ENCODE data around the gene SERTAD1. TPM values are rescaled to one million over a fixed set of nuclear protein-coding genes. Genes with fewer than 3 reads are reported as not detected.

Gene SERTAD1
- polyA plus RNA-seq, 1 of the 3 experiments (the other 2 are of a cell fraction), result 10.4 TPM

- TF ChIP-seq NRF1 (IDR thresholded peaks at IDR 0.05; ENCODE audit: low read depth, low read length) (no peak), MXI1 (IDR thresholded peaks at IDR 0.05; ENCODE audit: low read depth, low read length) (no peak), USF2 (IDR thresholded peaks at IDR 0.05; ENCODE audit: borderline replicate concordance, low read depth, low read length) (no peak), RAD21 (IDR thresholded peaks at IDR 0.05; ENCODE audit: low read length) (no peak), ELF1 (IDR thresholded peaks at IDR 0.05) (no peak), FOXJ3 (CRISPR knock-in tag; IDR thresholded peaks at IDR 0.05) (no peak), NFIC (IDR thresholded peaks at IDR 0.05; ENCODE audit: borderline replicate concordance) (no peak), FOSL2 (IDR thresholded peaks at IDR 0.05; ENCODE audit: borderline replicate concordance, low read depth) (no peak), JUND (IDR thresholded peaks at IDR 0.05) (no peak)
Observed at GRCh38 chr19:40374084-40374483, 51.7 kb downstream of the SERTAD1 start (continued).

GRCh38 chr19:40371802-40372122 is 54.0 kb downstream of the SERTAD1 start:
- ChIA-PET CTCF (interaction anchor here (0.9 kb wide), 1 partner anchor 49 kb away, joined by 4 read pairs; no protein-coding TSS in a partner anchor), POLR2A (interaction anchor here (0.7 kb wide), 1 partner anchor 8 kb away, joined by 4 read pairs; no protein-coding TSS in a partner anchor)
- TF ChIP-seq YY1 (IDR thresholded peaks at IDR 0.05; ENCODE audit: low read depth) (no peak), TEAD4 (IDR thresholded peaks at IDR 0.05; ENCODE audit: borderline replicate concordance, insufficient read depth) (no peak), FOXM1 (IDR thresholded peaks at IDR 0.05; ENCODE audit: low read depth) (no peak), FOSL2 (IDR thresholded peaks at IDR 0.05; ENCODE audit: borderline replicate concordance, low read depth) (no peak), RCOR1 (IDR thresholded peaks at IDR 0.05; ENCODE audit: low read length) (no peak)
- Histone ChIP-seq H2AFZ (ENCODE audit: low read depth) (no peak overlapping the region), H3K27me3 (ENCODE audit: insufficient read depth) (no peaks in the 10 kb centered on the region), H3K27ac (ENCODE audit: low read depth in 2 of 2, low read length in 1 of 2) (no peak overlapping the region), H3K9ac (no peak overlapping the region), H3K9me2 (no peaks in the 10 kb centered on the region), H4K20me1 (ENCODE audit: insufficient read depth) (no peaks in the 10 kb centered on the region), H3K4me1 (ENCODE audit: control insufficient read depth in 1 of 2, insufficient read depth in 2 of 2, low read depth in 1 of 2, low read length in 1 of 2) (peaks cover 0 to 3% of the 10 kb centered on the region in 2 experiments; a peak in 1 of 4 replicates), H3K36me3 (replicated peaks in 1 of 2; ENCODE audit: control insufficient read depth in 1 of 2, insufficient read depth in 2 of 2, low read length in 1 of 2) (peaks cover 22 to 25% of the 10 kb centered on the region in 2 experiments), H3F3A (replicated peaks; ENCODE audit: insufficient read depth) (no peaks in the 10 kb centered on the region), H3K9me3 (no peaks in the 10 kb centered on the region), H3K4me2 (no peak overlapping the region), H3K79me2 (ENCODE audit: insufficient read depth) (no peaks in the 10 kb centered on the region), H3K4me3 (ENCODE audit: low read depth in 2 of 2, low read length in 1 of 2) (no peak overlapping the region)
- WGBS (ENCODE audit: low lambda C conversion rate), result 100% methylated on average over 4 of the region's 5 CpGs
- DNase-seq, result no peak

Small RNAs within 50 kb of the gene (small RNA-seq; reads per million reads assigned to genes)
- 0 reads per million in 7 experiments for gene RF00017

Other genes starting within 250 kb of the SERTAD1 start
- gene MAP3K10, start 234.6 kb downstream of the SERTAD1 start, polyA plus RNA-seq (2012; rRNA removed), result 10.7 and 11.9 TPM in 2 replicates
- gene TTC9B, start 207.6 kb downstream of the SERTAD1 start, polyA plus RNA-seq (2012; rRNA removed), result 0.30 and 0.52 TPM in 2 replicates
- 0.08 and 0.21 TPM in 2 replicates for gene CCNP, start 199.3 kb downstream of the SERTAD1 start, polyA plus RNA-seq (2012; rRNA removed)
- 99.8 and 107 TPM in 2 replicates for gene AKT2, start 140.6 kb downstream of the SERTAD1 start, polyA plus RNA-seq (2012; rRNA removed)
- 13.9 and 17.2 TPM in 2 replicates for gene C19orf47, start 77.6 kb downstream of the SERTAD1 start, polyA plus RNA-seq (2012; rRNA removed)
- gene PLD3, start 77.3 kb downstream of the SERTAD1 start, polyA plus RNA-seq (2012; rRNA removed), result 449 and 511 TPM in 2 replicates
- gene HIPK4, start 35.8 kb downstream of the SERTAD1 start, polyA plus RNA-seq (2012; rRNA removed), result 0.13 and 0.23 TPM in 2 replicates
- gene PRX, start 12.6 kb downstream of the SERTAD1 start, polyA plus RNA-seq (2012; rRNA removed), result 2.2 TPM in 2 replicates
- 11.3 and 12.9 TPM in 2 replicates for gene SERTAD3, start 18.3 kb upstream of the SERTAD1 start, polyA plus RNA-seq (2012; rRNA removed)
- gene BLVRB, start 39.8 kb upstream of the SERTAD1 start, polyA plus RNA-seq (2012; rRNA removed), result 69.7 and 85.9 TPM in 2 replicates
- 2.8 and 3.1 TPM in 2 replicates for gene SPTBN4, start 41.0 kb upstream of the SERTAD1 start, polyA plus RNA-seq (2012; rRNA removed)
- gene SHKBP1, start 150.9 kb upstream of the SERTAD1 start, polyA plus RNA-seq (2012; rRNA removed), result 49.1 and 62.7 TPM in 2 replicates
- gene LTBP4, start 175.4 kb upstream of the SERTAD1 start, polyA plus RNA-seq (2012; rRNA removed), result 15.9 and 24.8 TPM in 2 replicates